Measurements from ENCODE around the gene TICRR. TPM values are rescaled to one million over a fixed set of nuclear protein-coding genes. Genes with fewer than 3 reads are reported as not detected.

Gene TICRR
- total RNA-seq, 1 donor from 2014 or later = 0.65 TPM

DNA sequence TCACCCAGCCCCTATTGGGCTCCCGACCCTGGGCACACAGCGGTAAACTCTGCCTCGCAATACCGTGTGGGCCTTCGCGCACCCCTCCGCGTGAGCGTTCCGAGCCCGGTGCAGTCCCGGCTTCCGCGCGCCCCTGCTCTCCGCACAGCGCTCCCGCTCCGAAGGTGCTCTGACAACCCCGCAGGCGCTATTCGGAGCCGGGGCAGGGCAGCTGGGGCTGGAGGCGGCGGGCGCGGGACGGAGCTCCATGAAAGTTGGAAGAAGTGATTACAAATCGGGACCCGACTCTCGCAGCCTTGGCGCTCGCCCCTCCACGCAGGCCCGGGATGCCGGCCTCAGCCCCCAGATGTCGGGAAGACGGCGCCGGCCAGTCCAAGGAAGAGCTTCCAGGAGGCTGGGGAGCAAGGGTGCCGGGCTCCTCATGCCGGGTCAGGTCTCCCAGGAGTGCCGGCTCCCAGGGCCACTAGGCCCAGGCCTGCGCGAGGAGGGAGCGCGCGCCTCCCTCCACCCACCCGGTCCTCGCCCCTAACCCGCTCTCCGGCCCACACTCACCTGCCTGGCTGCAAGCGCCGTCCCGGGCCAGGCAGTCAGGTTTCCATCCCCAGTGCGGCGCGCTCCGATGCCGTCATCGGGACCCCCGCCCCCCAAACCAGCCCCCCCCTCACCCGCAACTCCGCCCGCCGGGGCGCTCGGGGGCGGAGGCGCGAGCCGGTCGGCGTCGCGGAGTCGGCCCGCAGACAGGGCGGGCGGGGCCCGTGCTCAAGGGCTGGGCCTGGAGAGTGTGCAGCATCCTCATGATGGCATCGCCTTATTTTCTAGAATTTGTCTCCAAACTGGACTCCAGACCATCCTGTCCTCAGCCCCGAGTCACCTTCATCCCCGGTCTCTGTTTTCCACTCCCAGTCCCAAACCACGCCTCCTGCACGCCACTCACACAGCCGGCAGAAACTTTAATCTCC lies 79.9 kb downstream of the TICRR start, which contains the start of gene KIF7:
KIF7 (minus strand) TSS at position 621 of the 959 bp plus-strand sequence. CDS start 2,537 bp downstream, outside the sequence.
- no peak for DNase-seq (ENCODE audit: low read depth)

DNA sequence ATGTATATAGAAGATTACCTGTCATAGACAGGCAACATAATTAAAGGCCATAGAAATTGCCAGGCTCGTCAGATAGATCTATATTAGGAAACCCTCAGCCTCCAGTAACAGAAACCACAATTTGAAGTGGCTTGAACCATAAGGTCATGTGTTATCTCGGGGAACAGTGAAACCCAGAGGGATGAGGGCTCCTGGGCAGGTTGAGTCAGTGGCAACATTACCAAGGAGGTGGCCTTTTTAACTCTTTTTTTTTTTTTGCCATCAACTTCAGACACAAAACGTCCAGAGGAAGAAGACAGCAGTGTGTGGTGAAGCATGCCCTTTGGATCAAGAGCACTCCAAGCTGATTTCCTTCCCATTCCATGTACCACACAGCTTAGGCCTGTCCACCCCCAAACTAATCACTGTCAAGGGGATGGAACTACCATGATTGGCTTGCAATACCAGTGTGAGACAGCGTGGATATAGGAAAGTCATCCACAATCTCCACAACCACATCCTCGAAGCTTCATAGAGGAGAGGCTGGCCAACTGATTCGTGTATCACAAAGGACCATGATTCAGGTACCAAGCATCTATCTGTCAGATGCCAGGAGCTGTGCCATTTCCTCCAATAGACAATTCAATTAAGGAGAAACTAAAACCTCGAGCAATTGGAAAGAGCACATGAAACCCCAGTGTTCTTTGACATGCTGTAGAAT lies 81.0 kb downstream of the TICRR start:
- DNase-seq (ENCODE audit: low read depth) = no peak

DNA sequence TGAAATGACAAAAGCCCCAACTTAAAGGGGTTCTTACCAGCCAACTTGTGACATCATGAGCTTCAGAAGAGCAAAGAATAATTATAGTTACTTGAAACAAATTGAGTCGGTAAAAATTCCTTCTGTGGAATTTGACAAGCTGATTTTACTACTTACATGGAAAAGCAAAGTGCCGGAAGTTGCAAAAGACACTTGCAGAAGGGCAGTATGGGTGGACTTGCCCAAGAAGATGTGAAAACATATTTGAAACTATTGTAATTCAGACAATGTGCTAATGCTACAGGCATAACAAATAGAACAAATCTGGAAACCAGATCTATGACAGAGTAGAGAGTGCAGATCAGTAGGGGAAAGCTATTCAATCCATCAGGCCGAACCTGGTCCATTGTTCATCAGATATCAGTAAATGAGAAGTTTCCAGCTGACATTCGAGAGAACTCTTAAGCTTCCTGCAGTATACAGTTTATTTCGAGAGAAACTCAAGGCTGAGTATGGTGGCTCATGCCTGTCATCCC lies 82.5 kb downstream of the TICRR start:
- DNase-seq (ENCODE audit: low read depth) = no peak

DNA sequence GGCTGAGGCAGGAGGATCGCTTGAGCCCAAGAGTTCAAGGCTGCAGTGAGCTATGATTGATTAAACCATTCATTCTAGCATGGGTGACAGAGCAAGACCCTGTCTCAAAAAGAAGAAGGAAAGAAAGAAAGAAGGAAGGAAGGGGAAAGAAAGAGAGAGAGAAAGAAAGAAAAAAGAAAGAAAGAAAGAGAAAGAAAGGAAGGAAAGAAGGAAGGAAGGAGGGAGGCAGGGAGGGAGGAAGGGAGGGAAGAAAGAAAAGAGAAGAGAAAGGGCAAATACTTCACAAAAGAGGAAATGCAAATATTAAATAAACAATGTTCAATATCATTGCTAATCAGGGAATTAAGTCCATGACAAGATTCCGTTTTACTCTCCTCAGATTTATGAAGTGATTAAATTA lies 84.0 kb downstream of the TICRR start:
- no peak for DNase-seq (ENCODE audit: low read depth)

DNA sequence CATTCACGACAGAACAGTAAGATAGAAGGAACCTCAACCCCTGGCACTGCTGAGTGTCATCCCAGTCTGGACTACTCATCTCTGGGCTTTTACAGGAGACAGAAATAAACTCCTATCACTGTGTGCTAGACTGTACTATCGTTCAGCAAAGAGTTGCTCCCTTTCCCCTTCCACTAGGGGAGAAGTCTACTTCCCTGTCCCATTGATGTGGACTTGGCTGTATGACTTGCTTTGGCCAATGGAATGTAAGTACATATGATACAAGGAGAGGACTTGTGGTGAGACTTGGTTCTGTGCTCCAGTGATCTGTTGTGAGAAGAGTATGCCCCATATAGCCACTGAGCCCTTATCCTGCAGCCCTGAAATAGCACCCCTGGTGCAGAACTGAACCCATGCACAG lies 85.3 kb downstream of the TICRR start:
- DNase-seq (ENCODE audit: low read depth) = no peak

DNA sequence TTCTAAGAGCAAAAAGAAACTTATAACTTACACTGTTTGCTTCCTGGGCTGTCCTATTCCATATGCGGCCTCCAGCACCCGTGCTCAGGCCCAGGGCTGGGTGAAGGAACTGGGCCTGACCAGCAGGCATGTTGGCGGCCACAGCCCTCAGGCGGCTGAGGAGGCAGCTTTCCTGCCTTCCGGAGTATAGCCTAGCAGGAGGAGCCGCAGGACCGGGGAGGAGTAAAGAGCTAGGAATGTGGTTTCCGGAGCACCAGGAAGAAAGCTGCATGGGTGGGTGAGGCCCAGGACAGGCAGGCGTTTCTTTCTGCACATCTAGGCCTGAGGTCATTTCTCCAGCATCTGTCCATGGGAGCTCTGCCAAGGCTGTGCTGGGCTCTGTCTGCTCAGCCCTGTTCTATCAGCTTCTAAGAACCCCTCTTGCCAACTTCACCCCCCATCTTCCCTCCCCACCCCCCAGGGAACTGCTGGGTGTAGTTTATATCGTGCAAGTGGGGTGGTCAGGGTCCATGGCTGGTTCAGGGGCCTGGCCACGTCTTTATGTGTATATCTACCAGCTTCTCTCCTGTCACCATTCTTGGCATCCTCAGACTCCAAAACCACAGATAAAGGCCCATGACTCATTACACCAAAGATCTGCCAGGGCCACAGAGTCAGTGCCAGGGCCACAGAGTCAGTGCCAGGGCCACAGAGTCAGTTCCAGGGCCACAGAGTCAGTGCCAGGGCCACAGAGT lies 87.8 kb downstream of the TICRR start:
- DNase-seq (ENCODE audit: low read depth) = no peak

DNA sequence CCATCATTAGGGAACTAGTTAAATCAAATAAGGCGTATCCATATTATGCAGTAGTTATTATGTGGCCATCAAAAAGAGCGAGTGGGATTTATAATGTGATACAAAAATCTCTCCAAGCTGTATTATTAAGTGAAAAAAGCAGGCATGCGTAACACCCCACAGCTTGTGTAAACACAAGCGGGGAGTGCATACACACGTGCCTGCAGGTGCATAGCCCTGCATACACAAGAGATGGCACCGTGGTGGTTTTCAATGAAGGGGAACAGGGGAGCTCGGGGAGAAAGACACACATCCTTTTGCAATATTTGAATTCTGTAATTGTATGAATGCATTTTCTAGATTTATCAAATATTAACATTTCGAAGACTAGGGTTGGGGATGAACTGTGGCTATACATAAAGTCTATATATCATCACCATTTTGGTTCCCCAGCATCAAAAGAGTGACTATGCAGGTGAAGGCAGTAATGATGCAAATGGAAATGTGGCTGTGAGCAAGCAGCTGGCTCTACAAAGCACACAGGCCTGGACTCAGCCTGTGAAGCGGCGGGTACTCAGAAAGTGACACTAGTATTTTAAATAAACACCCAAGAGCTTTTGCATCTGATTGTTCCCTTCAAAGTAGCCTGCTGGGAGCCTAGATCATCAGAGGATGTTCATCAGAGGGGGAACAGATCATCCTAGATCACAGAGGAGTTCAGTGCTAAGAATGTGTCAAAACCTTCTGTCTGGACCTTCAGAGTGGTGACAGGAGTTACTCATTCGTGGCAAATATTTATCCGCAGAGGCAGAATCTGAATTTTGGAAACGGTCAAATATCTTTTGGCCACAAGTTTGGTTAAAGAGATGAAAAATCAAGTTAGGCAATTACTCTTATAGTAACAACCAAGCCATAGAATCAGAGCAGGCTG lies 89.4 kb downstream of the TICRR start:
- DNase-seq (ENCODE audit: low read depth) = no peak

DNA sequence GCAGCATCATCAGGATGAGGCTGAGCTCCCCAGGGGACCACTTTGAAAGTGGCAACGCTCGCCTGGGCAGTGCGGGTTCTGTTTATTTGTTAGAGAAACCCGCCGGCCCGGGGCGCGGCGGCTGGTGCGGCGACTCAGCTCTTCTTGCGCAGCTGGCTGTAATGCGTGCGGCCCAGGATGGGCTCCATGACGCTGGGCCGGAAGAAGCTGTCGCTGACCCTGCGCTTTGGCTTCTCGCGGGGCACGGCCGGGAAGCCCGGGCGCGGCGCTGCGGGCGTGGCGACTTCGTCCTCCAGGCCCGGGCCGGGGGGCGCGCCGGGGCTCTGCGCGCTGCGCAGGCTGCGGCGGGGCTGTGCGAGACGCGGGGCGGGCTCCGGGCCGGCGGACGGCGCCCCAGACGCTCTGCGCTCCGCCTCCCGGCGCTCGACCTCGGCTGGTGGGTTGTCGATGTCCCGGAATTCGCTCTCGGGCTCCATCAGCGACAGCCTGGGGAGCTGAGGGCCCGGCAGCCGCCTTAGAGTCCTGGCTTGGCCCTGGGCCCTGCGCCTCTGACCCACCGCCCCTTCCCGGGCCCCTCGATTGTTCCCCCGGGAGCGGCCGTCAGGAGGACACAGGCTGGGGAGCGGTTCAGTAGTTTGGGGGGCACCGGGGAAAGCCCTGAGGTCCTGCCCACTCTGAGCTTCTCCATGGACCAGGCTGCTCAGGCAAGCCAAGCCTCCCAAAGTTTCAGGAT lies 90.3 kb downstream of the TICRR start:
- DNase-seq (ENCODE audit: low read depth) = no peak

DNA sequence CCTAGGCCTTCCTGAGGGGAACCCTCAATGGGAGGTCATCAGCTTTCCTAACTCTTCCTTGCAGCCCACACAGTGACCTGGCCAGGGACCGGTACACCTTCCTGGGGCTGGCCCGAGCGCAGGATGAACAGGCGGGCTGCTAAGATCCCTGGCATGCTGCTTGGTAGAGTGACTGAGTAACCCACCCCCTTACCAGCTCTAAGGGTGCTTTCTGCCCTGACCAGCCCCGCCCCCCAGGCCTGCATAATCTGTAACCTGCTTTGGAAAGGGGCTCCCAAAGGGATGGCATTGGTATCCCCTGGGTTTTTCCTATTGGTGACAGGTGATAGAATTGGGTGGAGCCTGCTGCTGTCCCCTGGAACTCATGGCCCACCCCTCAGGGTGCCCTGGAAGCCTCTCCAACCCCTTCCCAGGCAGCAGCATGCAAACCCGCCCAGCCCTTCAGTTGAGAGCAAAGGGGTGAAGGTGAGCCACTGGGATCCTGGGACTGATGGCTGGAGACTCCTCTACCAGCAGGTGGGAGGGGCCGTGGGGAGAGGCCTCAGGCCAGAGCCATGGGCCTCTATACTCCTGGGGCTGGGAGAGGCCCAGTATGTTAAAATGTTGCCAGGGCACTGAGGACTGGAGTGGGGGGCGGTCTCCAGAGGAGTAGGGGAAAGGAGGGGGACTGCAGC lies 91.1 kb downstream of the TICRR start:
- no peak for DNase-seq (ENCODE audit: low read depth)

DNA sequence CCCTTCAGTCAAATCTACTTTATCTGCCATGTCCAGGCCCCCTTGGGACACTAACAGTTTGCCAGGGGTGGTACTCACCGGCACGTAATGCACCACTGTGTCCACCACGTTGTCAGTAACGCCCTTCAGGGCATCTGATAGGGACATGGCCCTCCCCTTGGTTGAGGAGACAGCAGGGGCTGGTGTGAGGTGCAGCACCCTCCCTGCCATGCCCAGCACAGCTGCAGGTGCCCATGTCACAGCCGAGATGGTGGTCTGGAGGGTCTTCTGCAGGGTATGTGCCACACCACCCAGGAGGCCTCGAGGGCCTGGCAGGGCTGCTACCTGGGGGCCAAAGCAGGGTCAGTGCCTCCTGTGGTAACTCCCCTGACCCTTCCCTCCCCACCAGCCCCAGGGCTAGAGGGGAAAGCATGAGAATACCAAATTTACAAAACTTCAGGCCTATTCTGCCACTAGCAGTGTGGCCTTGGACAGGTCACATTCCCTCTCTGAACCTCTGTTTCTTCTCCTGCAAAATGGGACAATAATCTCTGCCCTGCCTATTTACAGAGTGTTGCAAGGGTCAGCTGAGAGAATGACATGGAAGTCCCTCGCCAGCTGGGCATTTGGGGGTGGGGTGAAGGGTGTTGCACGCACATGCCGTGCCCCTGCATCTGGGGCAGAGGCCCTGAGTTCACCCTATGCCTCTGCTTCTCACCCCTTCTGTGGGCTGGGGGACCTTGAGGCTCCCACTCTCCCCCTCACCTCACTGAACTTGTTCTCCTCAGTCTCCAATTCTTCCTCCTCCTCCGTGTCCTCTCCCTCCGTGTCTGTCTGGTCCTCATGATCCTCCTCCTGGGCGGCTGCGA lies 91.8 kb downstream of the TICRR start:
- no peak for DNase-seq (ENCODE audit: low read depth)

DNA sequence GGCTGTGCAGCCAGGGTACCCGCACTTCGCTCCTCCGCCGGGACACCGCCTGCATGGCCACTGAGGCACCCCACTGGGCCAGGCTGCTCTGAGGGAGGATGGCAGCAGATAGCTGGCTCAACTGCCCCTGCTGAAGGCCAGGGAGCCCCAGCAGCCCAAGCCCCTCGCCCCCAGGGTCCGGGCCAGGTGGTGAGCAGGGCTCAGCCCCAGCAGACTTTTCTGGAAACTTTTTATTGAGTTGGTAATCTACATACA lies 92.4 kb downstream of the TICRR start:
- DNase-seq (ENCODE audit: low read depth) = no peak

DNA sequence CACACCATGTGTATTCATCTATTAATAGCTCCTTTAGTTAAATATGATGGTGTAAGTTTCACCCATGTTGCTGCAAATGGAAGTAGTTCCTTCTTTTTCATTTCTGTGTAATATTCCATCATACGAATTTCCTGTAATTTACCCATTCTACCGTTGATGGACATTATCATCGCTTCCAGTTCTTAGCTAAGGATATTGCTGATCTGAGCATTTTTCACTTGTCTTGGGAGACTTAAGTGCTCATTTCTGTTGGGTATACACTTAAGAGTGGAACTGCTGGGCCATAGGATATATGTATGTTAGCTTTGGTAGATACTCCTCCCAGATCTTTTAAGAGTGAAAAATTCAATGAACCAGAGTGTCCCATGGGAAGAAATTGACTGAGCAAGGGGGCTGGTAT lies 92.9 kb downstream of the TICRR start:
- DNase-seq (ENCODE audit: low read depth) = no peak

DNA sequence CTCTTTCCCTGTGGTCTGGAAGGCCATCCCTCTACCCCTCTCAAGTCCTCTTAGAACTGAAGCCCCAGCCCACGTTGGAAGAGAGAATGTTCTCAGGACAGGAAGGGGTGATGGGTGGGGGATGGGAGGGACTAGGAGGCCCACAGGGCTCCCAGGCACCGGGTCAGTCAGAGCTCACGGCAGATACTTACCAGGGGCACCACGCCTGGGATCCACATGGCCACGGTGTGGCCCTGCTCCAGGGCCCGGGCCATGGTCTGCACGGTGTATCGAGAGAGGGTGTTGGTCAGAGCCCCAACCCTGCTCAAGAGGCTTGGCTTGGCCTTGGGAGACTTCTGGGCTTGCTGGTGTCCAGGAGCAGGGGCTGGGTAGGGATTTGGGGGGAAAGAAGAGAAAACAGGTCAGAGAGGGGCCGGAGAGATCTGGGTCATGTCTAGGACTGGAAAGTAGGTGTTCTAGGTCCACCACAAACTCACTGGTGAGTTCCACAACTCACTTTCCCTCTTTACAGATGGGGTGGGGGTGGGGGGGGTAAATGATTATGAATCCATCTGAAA lies 94.1 kb downstream of the TICRR start:
- DNase-seq (ENCODE audit: low read depth) = no peak

DNA sequence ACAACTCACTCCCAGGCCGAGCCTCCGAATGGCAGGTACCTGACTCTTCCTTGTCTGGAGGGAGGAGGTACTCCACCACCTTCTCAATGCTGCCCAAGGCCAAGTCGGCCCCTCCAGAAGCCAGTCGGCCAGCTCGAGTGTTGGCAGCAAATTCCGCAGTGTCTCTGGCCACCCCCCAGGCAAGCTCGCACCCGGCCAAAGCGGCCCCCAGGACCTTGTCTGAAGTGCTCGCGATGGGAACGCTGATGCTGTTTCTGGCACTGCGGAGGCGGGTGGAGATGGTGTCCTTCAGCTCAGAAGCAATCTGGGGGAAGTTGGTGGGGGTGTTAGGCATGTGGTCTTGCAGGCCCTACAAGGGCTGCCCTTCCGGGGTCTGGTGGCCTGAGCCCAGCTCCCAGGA lies 94.7 kb downstream of the TICRR start:
- no peak for DNase-seq (ENCODE audit: low read depth)

DNA sequence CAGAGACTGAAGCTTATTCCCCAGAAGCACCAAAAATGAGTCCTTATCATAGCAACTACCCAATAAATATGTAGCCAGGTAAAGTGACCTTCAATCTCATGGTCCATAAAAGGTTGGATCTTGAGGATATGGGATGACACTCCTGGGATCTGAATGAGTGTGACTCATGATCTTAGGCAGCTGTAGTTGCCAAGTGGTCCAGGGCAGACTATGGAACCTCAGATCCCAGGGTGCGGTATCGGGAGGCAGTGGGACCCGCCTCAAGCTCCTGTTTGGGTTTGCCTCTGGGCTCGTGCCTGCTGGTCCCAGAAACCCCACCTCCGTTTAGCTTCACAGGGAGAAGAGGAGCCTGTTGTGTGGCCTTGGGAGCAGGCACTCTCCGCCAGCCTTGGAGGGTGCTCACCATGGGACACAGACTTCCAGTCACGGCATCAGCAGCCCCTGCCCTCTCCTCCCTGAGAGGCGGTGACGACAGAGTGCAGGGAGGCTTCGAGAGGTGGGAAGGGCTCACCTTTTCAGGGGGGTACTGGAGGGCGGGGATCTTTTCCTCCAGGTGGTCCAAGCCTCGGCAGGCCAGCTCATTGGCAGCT lies 95.8 kb downstream of the TICRR start:
- DNase-seq (ENCODE audit: low read depth) = no peak

DNA sequence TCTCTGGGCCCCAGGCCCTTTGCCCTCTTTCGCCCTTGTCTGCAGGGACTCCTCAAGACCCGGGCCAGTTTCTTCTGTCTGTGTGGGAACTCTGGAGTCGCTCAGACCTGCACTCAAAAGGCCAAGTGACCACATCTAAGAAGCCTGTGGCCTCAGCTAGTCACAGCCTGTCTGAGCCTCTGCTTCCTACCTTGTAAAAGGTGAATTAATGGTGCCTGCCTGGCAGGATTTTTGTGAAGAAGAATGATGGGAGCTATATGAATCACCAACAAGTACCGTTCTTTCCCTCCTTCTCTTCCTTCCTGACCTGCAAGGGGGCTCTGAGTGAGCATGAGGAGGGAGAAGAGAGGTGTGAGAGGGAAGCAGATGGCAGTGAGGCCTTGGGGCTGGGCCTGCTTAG lies 96.4 kb downstream of the TICRR start:
- no peak for DNase-seq (ENCODE audit: low read depth)

DNA sequence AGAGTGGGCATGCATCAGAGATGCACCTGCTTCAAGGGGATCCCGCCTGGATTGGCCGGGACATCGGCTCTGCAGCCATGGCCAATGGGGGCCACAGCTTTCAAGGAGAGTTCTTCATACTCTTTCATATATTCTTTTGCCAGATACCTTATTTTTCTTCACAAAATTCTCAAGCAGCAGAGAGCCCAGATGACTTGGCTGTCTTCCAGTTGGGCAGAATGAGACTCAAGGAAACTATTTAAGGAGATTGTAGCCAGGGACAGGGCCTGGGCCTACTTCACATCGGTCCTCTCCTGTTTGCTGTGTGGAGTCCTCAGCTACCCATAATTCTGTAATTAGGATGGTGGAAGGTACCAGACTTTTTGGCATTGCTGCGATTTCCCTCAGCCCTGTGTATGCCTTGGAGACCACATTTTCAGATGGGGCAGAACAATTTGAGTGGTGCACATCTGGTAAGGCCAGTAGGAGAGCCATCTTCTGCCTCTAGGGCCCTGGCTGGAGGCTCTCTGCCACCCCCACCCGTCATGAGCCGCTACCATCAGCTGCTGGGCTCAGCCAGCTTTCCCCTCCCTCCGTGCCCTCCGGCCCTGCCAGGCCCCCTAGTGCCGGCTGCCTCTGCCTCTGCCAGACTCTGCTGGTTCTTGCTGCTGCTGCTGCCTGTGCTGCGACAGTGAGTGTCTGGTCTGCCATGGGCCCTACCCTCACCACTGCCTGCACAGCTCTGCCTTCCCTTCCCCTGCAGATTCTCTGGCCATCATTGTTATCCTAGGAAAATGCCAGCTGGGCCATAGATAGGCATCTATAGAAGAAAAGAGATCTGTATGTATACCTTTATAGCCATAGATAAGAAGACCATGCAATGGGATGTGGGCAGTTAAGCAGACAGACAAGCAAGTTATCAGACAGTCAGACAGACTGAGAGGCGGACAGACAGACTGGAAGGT lies 97.2 kb downstream of the TICRR start:
- no peak for DNase-seq (ENCODE audit: low read depth)
